ENCODE measurements around the gene CDKL2.

The CDKL2 gene

DNA sequence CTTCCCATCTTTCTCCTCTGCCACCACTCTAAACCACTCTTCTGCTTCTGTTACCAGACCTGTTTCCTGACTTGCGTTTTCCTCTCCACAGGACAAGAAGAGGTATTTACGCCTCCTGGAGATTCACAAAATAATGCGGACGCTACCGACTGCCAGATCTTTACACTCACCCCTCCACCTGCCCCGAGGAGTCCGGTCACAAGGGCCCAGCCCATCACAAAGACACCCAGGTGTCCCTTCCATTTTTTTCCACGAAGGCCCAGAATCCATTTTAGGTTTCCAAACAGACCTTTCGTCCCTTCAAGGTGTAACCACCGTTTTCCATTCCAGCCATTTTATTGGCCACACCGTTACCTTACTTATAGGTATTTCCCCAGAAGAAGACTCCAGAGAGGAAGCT lies 66.3 kb downstream of the CDKL2 start:
- no peaks in the 10 kb centered on the region for H3K27me3 ChIP-seq (ENCODE audit: low read length)
- no peak overlapping the region for H3K4me3 ChIP-seq (ENCODE audit: insufficient read depth, low read length, poor library complexity, severe bottlenecking)
- H3K79me2 ChIP-seq (ENCODE audit: insufficient read depth, low read length) = no peaks in the 10 kb centered on the region

DNA sequence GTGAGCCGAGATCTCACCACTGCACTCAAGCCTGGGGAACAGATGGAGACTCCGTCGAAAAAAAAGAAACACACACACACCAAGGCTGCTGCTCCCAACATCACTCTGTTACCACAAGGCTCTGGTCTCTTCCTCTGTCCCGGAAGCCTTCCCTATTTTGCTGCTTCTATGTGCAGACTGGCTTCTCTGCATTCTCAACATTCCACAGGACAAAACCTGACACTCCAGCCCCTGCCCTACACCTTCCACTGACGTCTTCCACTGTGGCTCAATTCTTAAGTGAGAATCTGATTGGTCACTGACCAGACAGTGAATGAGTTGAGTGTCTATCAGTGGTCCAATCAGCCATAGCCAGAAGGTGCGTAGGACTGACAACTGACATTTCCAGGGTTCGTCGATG lies 68.5 kb downstream of the CDKL2 start:
- no peak overlapping the region for H3K27ac ChIP-seq (ENCODE audit: low read depth, low read length)
- no peak overlapping the region for H3K4me3 ChIP-seq (ENCODE audit: insufficient read depth, low read length, poor library complexity, severe bottlenecking)
- no peaks in the 10 kb centered on the region for H3F3A ChIP-seq (ENCODE audit: insufficient read depth)
- no peaks in the 10 kb centered on the region for H3K9me3 ChIP-seq (ENCODE audit: insufficient read depth, low read length)
- no peaks in the 10 kb centered on the region for H4K20me1 ChIP-seq (ENCODE audit: low read depth, low read length)
- H3K9me2 ChIP-seq (replicated peaks; ENCODE audit: insufficient read depth, low read length) = no peaks in the 10 kb centered on the region
- H3K9ac ChIP-seq (ENCODE audit: low read length) = no peak overlapping the region
- H3K79me2 ChIP-seq (ENCODE audit: insufficient read depth, low read length) = no peaks in the 10 kb centered on the region
- H3K36me3 ChIP-seq (ENCODE audit: low read length) = no peaks in the 10 kb centered on the region
- no peak overlapping the region for H3K4me2 ChIP-seq (ENCODE audit: low read depth, low read length, poor library complexity, severe bottlenecking)
- no peak overlapping the region for H2AFZ ChIP-seq (ENCODE audit: low read depth, low read length, severe bottlenecking)
- TF ChIP-seq, protein P1, sequence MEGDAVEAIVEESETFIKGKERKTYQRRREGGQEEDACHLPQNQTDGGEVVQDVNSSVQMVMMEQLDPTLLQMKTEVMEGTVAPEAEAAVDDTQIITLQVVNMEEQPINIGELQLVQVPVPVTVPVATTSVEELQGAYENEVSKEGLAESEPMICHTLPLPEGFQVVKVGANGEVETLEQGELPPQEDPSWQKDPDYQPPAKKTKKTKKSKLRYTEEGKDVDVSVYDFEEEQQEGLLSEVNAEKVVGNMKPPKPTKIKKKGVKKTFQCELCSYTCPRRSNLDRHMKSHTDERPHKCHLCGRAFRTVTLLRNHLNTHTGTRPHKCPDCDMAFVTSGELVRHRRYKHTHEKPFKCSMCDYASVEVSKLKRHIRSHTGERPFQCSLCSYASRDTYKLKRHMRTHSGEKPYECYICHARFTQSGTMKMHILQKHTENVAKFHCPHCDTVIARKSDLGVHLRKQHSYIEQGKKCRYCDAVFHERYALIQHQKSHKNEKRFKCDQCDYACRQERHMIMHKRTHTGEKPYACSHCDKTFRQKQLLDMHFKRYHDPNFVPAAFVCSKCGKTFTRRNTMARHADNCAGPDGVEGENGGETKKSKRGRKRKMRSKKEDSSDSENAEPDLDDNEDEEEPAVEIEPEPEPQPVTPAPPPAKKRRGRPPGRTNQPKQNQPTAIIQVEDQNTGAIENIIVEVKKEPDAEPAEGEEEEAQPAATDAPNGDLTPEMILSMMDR (IDR thresholded peaks at IDR 0.05; ENCODE audit: insufficient read depth, low read length, poor library complexity, severe bottlenecking) = no peak
- TF ChIP-seq EZH2phosphoT487 (conservative IDR thresholded peaks at IDR 0.05; ENCODE audit: low read length) = no peak
- no peaks in the 10 kb centered on the region for H3K27me3 ChIP-seq (ENCODE audit: low read length)

More for the DNA sequence above, 66.3 kb downstream of the CDKL2 start:
- no peak overlapping the region for H3K27ac ChIP-seq (ENCODE audit: low read depth, low read length)
- H3K4me2 ChIP-seq (ENCODE audit: low read depth, low read length, poor library complexity, severe bottlenecking) = no peak overlapping the region
- H3F3A ChIP-seq (ENCODE audit: insufficient read depth) = no peaks in the 10 kb centered on the region
- no peak overlapping the region for H2AFZ ChIP-seq (ENCODE audit: low read depth, low read length, severe bottlenecking)
- no peaks in the 10 kb centered on the region for H3K36me3 ChIP-seq (ENCODE audit: low read length)
- no peaks in the 10 kb centered on the region for H4K20me1 ChIP-seq (ENCODE audit: low read depth, low read length)
- H3K9ac ChIP-seq (ENCODE audit: low read length) = no peak overlapping the region
- H3K9me3 ChIP-seq (ENCODE audit: insufficient read depth, low read length) = no peaks in the 10 kb centered on the region
- TF ChIP-seq, protein P1 (IDR thresholded peaks at IDR 0.05; ENCODE audit: insufficient read depth, low read length, poor library complexity, severe bottlenecking) = no peak
- TF ChIP-seq EZH2phosphoT487 (conservative IDR thresholded peaks at IDR 0.05; ENCODE audit: low read length) = no peak
- no peaks in the 10 kb centered on the region for H3K9me2 ChIP-seq (replicated peaks; ENCODE audit: insufficient read depth, low read length)

DNA sequence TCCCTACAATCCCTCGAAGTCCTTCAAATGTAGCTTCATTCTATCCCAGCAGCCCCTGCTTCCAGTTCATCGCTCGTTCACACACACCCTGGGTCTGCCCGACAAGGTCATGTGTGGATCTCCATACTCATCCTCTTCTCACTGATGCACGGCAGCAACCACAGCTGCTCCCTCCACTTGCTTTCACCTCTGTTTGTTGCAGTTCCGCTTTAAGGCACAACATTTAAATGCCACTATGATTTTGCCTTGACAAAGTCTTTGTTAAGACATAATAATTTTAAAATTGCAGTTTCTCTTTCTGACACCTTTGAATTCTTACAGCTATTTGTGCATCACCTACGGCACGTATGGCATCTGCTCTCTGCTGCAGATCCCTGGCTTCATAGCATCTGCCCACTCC lies 72.6 kb downstream of the CDKL2 start:
- Histone ChIP-seq H3K9me2 (replicated peaks; ENCODE audit: insufficient read depth, low read length) (no peaks in the 10 kb centered on the region), H3F3A (ENCODE audit: insufficient read depth) (no peaks in the 10 kb centered on the region), H3K9ac (ENCODE audit: low read length) (no peak overlapping the region), H3K36me3 (ENCODE audit: low read length) (no peaks in the 10 kb centered on the region), H3K9me3 (ENCODE audit: insufficient read depth, low read length) (no peaks in the 10 kb centered on the region), H3K4me2 (ENCODE audit: low read depth, low read length, poor library complexity, severe bottlenecking) (peak overlapping the region; percentile 20), H2AFZ (ENCODE audit: low read depth, low read length, severe bottlenecking) (no peak overlapping the region), H3K79me2 (ENCODE audit: insufficient read depth, low read length) (no peaks in the 10 kb centered on the region), H3K27ac (ENCODE audit: low read depth, low read length) (no peak overlapping the region), H3K4me3 (ENCODE audit: insufficient read depth, low read length, poor library complexity, severe bottlenecking) (no peak overlapping the region), H4K20me1 (ENCODE audit: low read depth, low read length) (no peaks in the 10 kb centered on the region), H3K27me3 (ENCODE audit: low read length) (no peaks in the 10 kb centered on the region)
- TF ChIP-seq, protein P1 (IDR thresholded peaks at IDR 0.05; ENCODE audit: insufficient read depth, low read length, poor library complexity, severe bottlenecking) = no peak
- no peak for TF ChIP-seq EZH2phosphoT487 (conservative IDR thresholded peaks at IDR 0.05; ENCODE audit: low read length)
